Hepatocyte (in vitro differentiated cells): Measurements from ENCODE around the gene CORO7.

Experiments used
- EZH2 ChIP-seq: fragments of 200-600 bp; sonication (generic); IDR thresholded peaks from 2 replicates; pipeline ENCODE4 v1.6.1; 2016; ENCODE audit warnings: antibody characterized with exemption, mild to moderate bottlenecking, borderline replicate concordance
- EZH2phosphoT487 ChIP-seq: fragments of 200-600 bp; sonication (generic); IDR thresholded peaks from one replicate; pipeline ENCODE4 v1.6.1; 2018; ENCODE audit warnings: antibody characterized with exemption, mild to moderate bottlenecking, low read depth, moderate library complexity; ENCODE audit not compliant: unreplicated experiment, severe bottlenecking
- TF ChIP-seq, protein P1 (sequence below): fragments of 200-600 bp; sonication (generic); IDR thresholded peaks from 2 replicates; pipeline ENCODE4 v1.5.1; 2016; ENCODE audit warnings: antibody characterized with exemption, mild to moderate bottlenecking; ENCODE audit not compliant: poor library complexity

GRCh38 chr16:4358236-4358635 lies 58.2 kb downstream of the CORO7 start:
- TF ChIP-seq, protein P1, sequence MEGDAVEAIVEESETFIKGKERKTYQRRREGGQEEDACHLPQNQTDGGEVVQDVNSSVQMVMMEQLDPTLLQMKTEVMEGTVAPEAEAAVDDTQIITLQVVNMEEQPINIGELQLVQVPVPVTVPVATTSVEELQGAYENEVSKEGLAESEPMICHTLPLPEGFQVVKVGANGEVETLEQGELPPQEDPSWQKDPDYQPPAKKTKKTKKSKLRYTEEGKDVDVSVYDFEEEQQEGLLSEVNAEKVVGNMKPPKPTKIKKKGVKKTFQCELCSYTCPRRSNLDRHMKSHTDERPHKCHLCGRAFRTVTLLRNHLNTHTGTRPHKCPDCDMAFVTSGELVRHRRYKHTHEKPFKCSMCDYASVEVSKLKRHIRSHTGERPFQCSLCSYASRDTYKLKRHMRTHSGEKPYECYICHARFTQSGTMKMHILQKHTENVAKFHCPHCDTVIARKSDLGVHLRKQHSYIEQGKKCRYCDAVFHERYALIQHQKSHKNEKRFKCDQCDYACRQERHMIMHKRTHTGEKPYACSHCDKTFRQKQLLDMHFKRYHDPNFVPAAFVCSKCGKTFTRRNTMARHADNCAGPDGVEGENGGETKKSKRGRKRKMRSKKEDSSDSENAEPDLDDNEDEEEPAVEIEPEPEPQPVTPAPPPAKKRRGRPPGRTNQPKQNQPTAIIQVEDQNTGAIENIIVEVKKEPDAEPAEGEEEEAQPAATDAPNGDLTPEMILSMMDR, result no peak
- TF ChIP-seq EZH2 (no peak), EZH2phosphoT487 (no peak)
